Vagina (tissue), 2 donors: ENCODE measurements around the gene EDAR.

Experiments used
- CTCF ChIP-seq, 3 experiments: fragments of 450-650 bp in 2 of 3; fragments of 200-600 bp in 1 of 3; sonication (generic) in 1 of 3; IDR thresholded peaks; one replicate each; pipeline ENCODE4 v1.5.1; 2017 to 2019; ENCODE audit warnings: antibody characterized with exemption in 3 of 3, mild to moderate bottlenecking in 2 of 3, moderate library complexity in 2 of 3
- POLR2A ChIP-seq, 2 donors: fragments of 450-650 bp; IDR thresholded peaks; one replicate each; pipeline ENCODE4 v1.6.1; 2017; ENCODE audit warnings: antibody characterized with exemption in 2 of 2, mild to moderate bottlenecking in 2 of 2, moderate library complexity in 2 of 2

- TF ChIP-seq POLR2A (IDR thresholded peaks at IDR 0.05) (no peak), CTCF (IDR thresholded peaks at IDR 0.05) (no peak)
Observed at GRCh38 chr2:108896741-108897140, 92.3 kb downstream of the EDAR start.
